ENCODE results near the gene ALPI. TPM values are rescaled to one million over a fixed set of nuclear protein-coding genes. Genes with fewer than 3 reads are reported as not detected.

The ALPI gene
- polyA plus RNA-seq, 3 donors from 2014 or later, result not detected

- Mint-ChIP-seq H3K27ac (no peak overlapping the region), H3K9me3 (peaks cover 0 to 1% (median 0%) of the 10 kb centered on the region in 6 donors), H3K4me1 (peaks cover 0 to 4% of the 10 kb centered on the region in 2 donors), H3K36me3 (no peaks in the 10 kb centered on the region), H3K27me3 (ENCODE audit: low read depth in 3 of 3) (peaks cover 0 to 11% (median 8%) of the 10 kb centered on the region in 3 donors), H3K4me3 (no peak overlapping the region)
- DNase-seq, result no peak
Measured at GRCh38 chr2:232493701-232494474, 37.9 kb downstream of the ALPI start.

GRCh38 chr2:232494542-232494941 lies 38.6 kb downstream of the ALPI start:
- no peaks in the 10 kb centered on the region for H3K4me1 Mint-ChIP-seq
- no peak overlapping the region for H3K27ac Mint-ChIP-seq
- no peaks in the 10 kb centered on the region for H3K36me3 Mint-ChIP-seq
- no peak overlapping the region for H3K4me3 Mint-ChIP-seq
- DNase-seq, result no peak
- H3K9me3 Mint-ChIP-seq, result no peaks in the 10 kb centered on the region
- H3K27me3 Mint-ChIP-seq (ENCODE audit: low read depth in 3 of 3), result peaks cover 0 to 8% (median 7%) of the 10 kb centered on the region in 3 donors

- Mint-ChIP-seq H3K4me3 (no peak overlapping the region), H3K9me3 (no peaks in the 10 kb centered on the region), H3K36me3 (no peaks in the 10 kb centered on the region), H3K27ac (no peak overlapping the region), H3K27me3 (ENCODE audit: low read depth in 3 of 3) (peaks cover 0 to 7% (median 6%) of the 10 kb centered on the region in 3 donors), H3K4me1 (no peaks in the 10 kb centered on the region)
- no peak for DNase-seq
Measured at GRCh38 chr2:232495292-232495691, 39.3 kb downstream of the ALPI start.

- no peaks in the 10 kb centered on the region for H3K9me3 Mint-ChIP-seq
- peaks cover 0 to 7% (median 2%) of the 10 kb centered on the region in 3 donors for H3K27me3 Mint-ChIP-seq (ENCODE audit: low read depth in 3 of 3)
- DNase-seq, result no peak
- H3K4me3 Mint-ChIP-seq, result no peak overlapping the region
- H3K36me3 Mint-ChIP-seq, result no peaks in the 10 kb centered on the region
- no peak overlapping the region for H3K27ac Mint-ChIP-seq
- no peaks in the 10 kb centered on the region for H3K4me1 Mint-ChIP-seq
Measured at GRCh38 chr2:232496501-232497270, 40.7 kb downstream of the ALPI start.

- H3K27me3 Mint-ChIP-seq (ENCODE audit: low read depth in 3 of 3), result peaks cover 0 to 7% (median 1%) of the 10 kb centered on the region in 3 donors
- H3K4me1 Mint-ChIP-seq, result no peaks in the 10 kb centered on the region
- no peak for DNase-seq
- no peak overlapping the region for H3K27ac Mint-ChIP-seq
- no peaks in the 10 kb centered on the region for H3K36me3 Mint-ChIP-seq
- no peak overlapping the region for H3K4me3 Mint-ChIP-seq
- no peaks in the 10 kb centered on the region for H3K9me3 Mint-ChIP-seq
Measured at GRCh38 chr2:232497348-232497747, 41.4 kb downstream of the ALPI start.

GRCh38 chr2:232498452-232498851 lies 42.5 kb downstream of the ALPI start:
- no peaks in the 10 kb centered on the region for H3K9me3 Mint-ChIP-seq
- no peak for DNase-seq
- no peak overlapping the region for H3K4me3 Mint-ChIP-seq
- no peaks in the 10 kb centered on the region for H3K36me3 Mint-ChIP-seq
- no peak overlapping the region for H3K27ac Mint-ChIP-seq
- H3K4me1 Mint-ChIP-seq, result peaks cover 0 to 2% of the 10 kb centered on the region in 2 donors
- H3K27me3 Mint-ChIP-seq (ENCODE audit: low read depth in 3 of 3), result peaks cover 0 to 7% (median 4%) of the 10 kb centered on the region in 3 donors

GRCh38 chr2:232501331-232501771 lies 45.4 kb downstream of the ALPI start:
- Mint-ChIP-seq H3K4me3 (no peak overlapping the region), H3K9me3 (peaks cover 0 to 3% (median 0%) of the 10 kb centered on the region in 6 donors), H3K4me1 (peaks cover 0 to 3% of the 10 kb centered on the region in 2 donors), H3K27ac (no peak overlapping the region), H3K36me3 (no peaks in the 10 kb centered on the region), H3K27me3 (ENCODE audit: low read depth in 3 of 3) (peaks cover 7 to 9% (median 7%) of the 10 kb centered on the region in 3 donors)
- DNase-seq, result no peak

- Mint-ChIP-seq H3K36me3 (no peaks in the 10 kb centered on the region), H3K4me3 (no peak overlapping the region), H3K27ac (no peak overlapping the region), H3K27me3 (ENCODE audit: low read depth in 3 of 3) (peaks cover 7 to 9% (median 8%) of the 10 kb centered on the region in 3 donors), H3K9me3 (peaks cover 0 to 3% (median 0%) of the 10 kb centered on the region in 6 donors), H3K4me1 (peaks cover 0 to 3% of the 10 kb centered on the region in 2 donors)
- no peak for DNase-seq
Measured at GRCh38 chr2:232501794-232502390, 45.9 kb downstream of the ALPI start.

- Mint-ChIP-seq H3K27ac (peak overlapping the region in 1 of 6 donors; percentile 28), H3K9me3 (peaks cover 0 to 3% (median 0%) of the 10 kb centered on the region in 6 donors), H3K4me3 (peak overlapping the region in 1 of 5 donors; percentile 41), H3K4me1 (peaks cover 0 to 3% of the 10 kb centered on the region in 2 donors), H3K27me3 (ENCODE audit: low read depth in 3 of 3) (peaks cover 7 to 9% (median 8%) of the 10 kb centered on the region in 3 donors), H3K36me3 (no peaks in the 10 kb centered on the region)
- peak in 1 of 3 donors; percentile 7 for DNase-seq
Measured at GRCh38 chr2:232502511-232502910, 46.6 kb downstream of the ALPI start.

- Mint-ChIP-seq H3K4me3 (peak overlapping the region in 2 of 5 donors; percentile 24 to 30), H3K27me3 (ENCODE audit: low read depth in 3 of 3) (peaks cover 7 to 9% (median 8%) of the 10 kb centered on the region in 3 donors), H3K36me3 (no peaks in the 10 kb centered on the region), H3K4me1 (peaks cover 0 to 3% of the 10 kb centered on the region in 2 donors), H3K27ac (no peak overlapping the region), H3K9me3 (peaks cover 0 to 3% (median 0%) of the 10 kb centered on the region in 6 donors)
- peak; percentile 31 to 39 (median 35) for DNase-seq
Measured at GRCh38 chr2:232502911-232503808, 47.2 kb downstream of the ALPI start.

GRCh38 chr2:232503809-232504323 lies 47.9 kb downstream of the ALPI start:
- H3K4me3 Mint-ChIP-seq, result peak overlapping the region in 2 of 5 donors; percentile 25 to 30
- no peak for DNase-seq
- peak overlapping the region in 1 of 6 donors; percentile 25 for H3K27ac Mint-ChIP-seq
- peaks cover 0 to 3% (median 0%) of the 10 kb centered on the region in 6 donors for H3K9me3 Mint-ChIP-seq
- H3K36me3 Mint-ChIP-seq, result no peaks in the 10 kb centered on the region
- H3K27me3 Mint-ChIP-seq (ENCODE audit: low read depth in 3 of 3), result peaks cover 7 to 10% (median 8%) of the 10 kb centered on the region in 3 donors
- peaks cover 0 to 3% of the 10 kb centered on the region in 2 donors for H3K4me1 Mint-ChIP-seq

GRCh38 chr2:232504438-232504837 lies 48.5 kb downstream of the ALPI start:
- Mint-ChIP-seq H3K36me3 (no peaks in the 10 kb centered on the region), H3K4me3 (peak overlapping the region in 1 of 5 donors; percentile 38), H3K9me3 (peaks cover 0 to 3% (median 0%) of the 10 kb centered on the region in 6 donors), H3K27me3 (ENCODE audit: low read depth in 3 of 3) (peaks cover 5 to 11% (median 10%) of the 10 kb centered on the region in 3 donors), H3K4me1 (peaks cover 0 to 3% of the 10 kb centered on the region in 2 donors), H3K27ac (peak overlapping the region in 1 of 6 donors; percentile 25)
- DNase-seq, result no peak

Measured in immature natural killer cell (primary cell).